Spleen (tissue), 11 donors: ENCODE data around the gene CLRN3. TPM values are rescaled to one million over a fixed set of nuclear protein-coding genes. Genes with fewer than 3 reads are reported as not detected.

ENCODE experiments used
- DNase-seq: peaks from one replicate; pipeline ENCODE4 v3.0.0-alpha.2; 2020
- H3K27ac ChIP-seq, 8 donors: fragments of 200-600 bp; sonication (generic) in 7 of 8; 1 replicate in 4 of 8; 2 replicates in 4 of 8; pipeline versions ENCODE4 v1.5.0 to v1.8.0; 2016 to 2021; ENCODE audit warnings: inconsistent platforms in 4 of 8, mild to moderate bottlenecking in 4 of 8, moderate library complexity in 1 of 8
- H3K27me3 ChIP-seq, 7 donors: fragments of 200-600 bp; sonication (generic) in 6 of 7; replicated peaks in 1 of 7; 1 replicate in 4 of 7; 2 replicates in 3 of 7; pipeline versions ENCODE4 v1.5.0 to v1.8.0; 2016 to 2021; ENCODE audit warnings: inconsistent platforms in 3 of 7, mild to moderate bottlenecking in 1 of 7
- H3K36me3 ChIP-seq, 6 donors: fragments of 200-600 bp; sonication (generic) in 5 of 6; 1 replicate in 4 of 6; 2 replicates in 2 of 6; pipeline versions ENCODE4 v1.5.0 to v1.8.0; 2016 to 2021; ENCODE audit warnings: inconsistent platforms in 2 of 6
- H3K4me1 ChIP-seq, 6 donors: fragments of 200-600 bp; sonication (generic) in 5 of 6; 1 replicate in 3 of 6; 2 replicates in 3 of 6; pipeline versions ENCODE4 v1.5.0 to v1.8.0; 2016 to 2021; ENCODE audit warnings: inconsistent platforms in 3 of 6
- H3K4me3 ChIP-seq, 8 donors: fragments of 200-600 bp; sonication (generic) in 7 of 8; 1 replicate in 4 of 8; 2 replicates in 4 of 8; pipeline versions ENCODE4 v1.5.0 to v1.8.0; 2016 to 2021; ENCODE audit warnings: inconsistent platforms in 4 of 8, mild to moderate bottlenecking in 4 of 8, moderate library complexity in 2 of 8
- H3K9me3 ChIP-seq, 8 donors: fragments of 200-600 bp; sonication (generic) in 7 of 8; 1 replicate in 4 of 8; 2 replicates in 4 of 8; pipeline versions ENCODE4 v1.5.0 to v1.8.0; 2016 to 2021; ENCODE audit warnings: inconsistent platforms in 4 of 8
- CTCF ChIP-seq, 11 experiments: fragments of 200-600 bp in 7 of 11; fragments of 450-650 bp in 4 of 11; sonication (generic) in 4 of 11; IDR thresholded peaks in 8 of 11; conservative IDR thresholded peaks in 3 of 11; 1 replicate in 7 of 11; 2 replicates in 4 of 11; pipeline versions ENCODE4 v1.4.0 to v1.8.0; 2016 to 2021; ENCODE audit warnings: antibody characterized with exemption in 11 of 11, inconsistent platforms in 4 of 11, mild to moderate bottlenecking in 1 of 11
- POLR2A ChIP-seq, 3 donors: fragments of 450-650 bp; IDR thresholded peaks; one replicate each; pipeline ENCODE4 v1.5.1; 2017; ENCODE audit warnings: antibody characterized with exemption in 3 of 3, mild to moderate bottlenecking in 1 of 3
- POLR2AphosphoS5 ChIP-seq, 3 donors: sonication (generic); formaldehyde crosslinking; IDR thresholded peaks; one replicate each; pipeline ENCODE4 v1.5.1; 2017; ENCODE audit warnings: antibody characterized with exemption in 3 of 3
- WGBS, 5 donors: extraction: QIAGEN DNeasy Blood & Tissue Kit in 3 of 5; methylation state at CpG; one replicate each; pipeline versions ENCODE4 v1.1.5 to v1.1.7; 2013 to 2018; 5-methylcytosine and 5-hydroxymethylcytosine counted together
- intact Hi-C: fragments of 100-400 bp; cut with DNase I; formaldehyde crosslinking; loops from one replicate; pipeline ENCODE4 v1.15.0; 2023; ENCODE audit warnings: low total_unique reads
- polyA plus RNA-seq, 3 donors: library from polyadenylated mRNA; stranded (reverse); fragments of 200-250 nt; gene quantifications; one replicate each; pipeline ENCODE4 v1.2.1, GENCODE V29; 2013
- total RNA-seq, 7 donors: library from RNA; depleted of rRNA in 3 of 7; stranded (reverse); fragments of >200 nt in 3 of 7; fragmentation: NEBNext Ultra II Directional in 4 of 7; extraction: Animal tissue kit (Norgen Biotek cat#: 25700) in 4 of 7; gene quantifications; one replicate each; pipeline versions ENCODE4 v1.1.0 to v1.2.1, GENCODE V29; 2016 to 2021
- donor health status: healthy with polysubstance abuse.
- donor health status: DM: no; HTN: no; CAD: no; lungs with moderate emphysema.
- donor health status: DM: no; HTN: no; CAD: no.
- donor health status: Bipolar disorder and iron deficiency.
- donor health status: healthy.
- donor health status: DM: no; HTN: no; CAD: no.
- donor health status: DM: yes; HTN: yes; CAD: no.

CLRN3 gene
- total and polyA plus RNA-seq, 10 donors = 0.22 to 0.43 TPM; not detected in 8

DNA sequence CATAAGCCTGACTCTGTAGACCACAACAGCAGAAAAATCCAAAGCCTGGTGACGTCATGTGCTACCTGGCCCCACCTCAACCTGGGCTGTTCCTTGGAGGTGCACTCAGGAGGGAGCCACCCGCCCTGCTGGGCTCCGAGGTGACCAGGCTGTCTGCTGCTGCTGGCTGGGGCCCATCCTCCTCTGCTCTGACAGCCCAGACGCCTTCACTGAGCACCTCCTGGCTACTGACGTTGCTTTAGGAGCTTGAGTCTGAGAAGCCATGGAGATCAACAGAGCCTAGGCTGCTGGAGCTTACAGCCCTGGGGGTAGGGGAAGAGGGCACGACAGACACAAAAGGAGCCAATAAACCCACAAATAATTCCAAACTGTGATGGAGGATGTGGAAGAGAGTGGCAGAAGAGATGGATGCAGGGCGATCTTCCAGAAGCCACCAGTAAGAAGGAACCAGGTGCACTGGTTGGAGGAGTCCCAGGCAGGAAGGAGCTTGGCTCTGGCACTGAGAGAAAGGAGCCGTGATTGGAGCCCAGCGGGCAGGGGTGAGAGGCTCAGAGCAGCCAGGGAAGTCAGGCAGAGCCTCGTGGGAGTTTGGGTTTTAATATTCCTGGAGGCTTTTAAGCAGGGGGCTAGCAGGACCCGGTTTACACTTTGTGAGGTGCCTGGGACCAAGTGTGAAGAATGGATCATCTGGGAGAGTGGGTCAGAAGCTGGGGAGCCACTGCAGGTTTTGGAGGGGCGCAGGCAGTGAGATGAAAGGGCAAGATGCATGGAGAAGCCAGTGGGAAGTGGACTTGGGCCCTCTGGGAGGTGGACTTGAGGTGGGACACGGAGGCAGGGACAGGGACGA is 12.5 kb upstream of the CLRN3 start:
- TF ChIP-seq POLR2AphosphoS5 (IDR thresholded peaks at IDR 0.05) = no peak
- no peak for TF ChIP-seq CTCF (IDR thresholded peaks at IDR 0.05 in 8 of 11, conservative IDR thresholded peaks at IDR 0.05 in 3 of 11)
- TF ChIP-seq POLR2A (IDR thresholded peaks at IDR 0.05) = no peak
- Histone ChIP-seq H3K27me3 (peaks cover 0 to 28% (median 5%) of the 10 kb centered on the region in 7 donors), H3K4me1 (peaks cover 0 to 46% (median 26%) of the 10 kb centered on the region in 6 donors), H3K27ac (no peak overlapping the region), H3K36me3 (no peaks in the 10 kb centered on the region), H3K4me3 (no peak overlapping the region), H3K9me3 (peaks cover 0 to 5% (median 0%) of the 10 kb centered on the region in 8 donors)
- no peak for DNase-seq
- 82 to 92% (median 88%) methylated on average over 14 of the region's 14 CpGs for WGBS, 5 donors
- intact Hi-C loops = loop anchor here (5.0 kb wide), 1 partner anchor 162 kb away; no protein-coding TSS in a partner anchor

GRCh38 chr10:127904311-127905000 is 11.7 kb upstream of the CLRN3 start:
- peaks cover 0 to 47% (median 28%) of the 10 kb centered on the region in 6 donors for H3K4me1 ChIP-seq
- 79 to 95% (median 87%) methylated on average over 5 of the region's 5 CpGs for WGBS, 5 donors
- TF ChIP-seq POLR2A (IDR thresholded peaks at IDR 0.05) (no peak), CTCF (IDR thresholded peaks at IDR 0.05 in 8 of 11, conservative IDR thresholded peaks at IDR 0.05 in 3 of 11) (no peak), POLR2AphosphoS5 (IDR thresholded peaks at IDR 0.05) (no peak)
- no peak overlapping the region for H3K4me3 ChIP-seq
- H3K27ac ChIP-seq = no peak overlapping the region
- H3K36me3 ChIP-seq = no peaks in the 10 kb centered on the region
- peaks cover 0 to 28% (median 5%) of the 10 kb centered on the region in 7 donors for H3K27me3 ChIP-seq
- peaks cover 0 to 5% (median 0%) of the 10 kb centered on the region in 8 donors for H3K9me3 ChIP-seq
- intact Hi-C loops = no loop called here
- no peak for DNase-seq

- 74 to 92% (median 79%) methylated on average over 5 of the region's 5 CpGs for WGBS, 5 donors
- peaks cover 0 to 27% (median 5%) of the 10 kb centered on the region in 7 donors for H3K27me3 ChIP-seq
- intact Hi-C loops = no loop called here
- no peak for TF ChIP-seq POLR2AphosphoS5 (IDR thresholded peaks at IDR 0.05)
- TF ChIP-seq POLR2A (IDR thresholded peaks at IDR 0.05) = no peak
- no peak for TF ChIP-seq CTCF (IDR thresholded peaks at IDR 0.05 in 8 of 11, conservative IDR thresholded peaks at IDR 0.05 in 3 of 11)
- DNase-seq = no peak
- peaks cover 0 to 41% (median 24%) of the 10 kb centered on the region in 6 donors for H3K4me1 ChIP-seq
- H3K4me3 ChIP-seq = no peak overlapping the region
- peaks cover 0 to 5% (median 0%) of the 10 kb centered on the region in 8 donors for H3K9me3 ChIP-seq
- no peaks in the 10 kb centered on the region for H3K36me3 ChIP-seq
- no peak overlapping the region for H3K27ac ChIP-seq
Observed at GRCh38 chr10:127903789-127904188, 11.0 kb upstream of the CLRN3 start.
